ENCODE data around the gene EXT2.

GRCh38 chr11:44138286-44138685, 42.8 kb downstream of the EXT2 start:
- TF ChIP-seq EZH2 (IDR thresholded peaks at IDR 0.05) = no peak
- no peak for TF ChIP-seq ZFX (IDR thresholded peaks at IDR 0.05)
- no peak for TF ChIP-seq CTCF (IDR thresholded peaks at IDR 0.05 in 2 of 3, conservative IDR thresholded peaks at IDR 0.05 in 1 of 3; ENCODE audit: borderline replicate concordance in 1 of 3, insufficient read depth in 1 of 3, low read depth in 2 of 3, low read length in 2 of 3)
- no peak for TF ChIP-seq YY1 (IDR thresholded peaks at IDR 0.05; ENCODE audit: extremely low read depth, insufficient replicate concordance, low read depth, low read length)
- TF ChIP-seq RAD21 (IDR thresholded peaks at IDR 0.05; ENCODE audit: low read depth) = no peak
- TF ChIP-seq POLR2A (IDR thresholded peaks at IDR 0.05; ENCODE audit: borderline replicate concordance, extremely low read depth, insufficient read depth, insufficient read length) = no peak
- TF ChIP-seq SP1 (IDR thresholded peaks at IDR 0.05; ENCODE audit: low read depth) = no peak
- no peak for TF ChIP-seq MAX (IDR thresholded peaks at IDR 0.05)
- TF ChIP-seq POLR2AphosphoS5 (IDR thresholded peaks at IDR 0.05; ENCODE audit: low read depth, low read length) = no peak
- TF ChIP-seq REST (IDR thresholded peaks at IDR 0.05; ENCODE audit: low read depth) = no peak
- no peak for TF ChIP-seq CEBPB (IDR thresholded peaks at IDR 0.05; ENCODE audit: low read depth)
- no peak for TF ChIP-seq JUND (IDR thresholded peaks at IDR 0.05)
- TF ChIP-seq ATF3 (IDR thresholded peaks at IDR 0.05) = no peak
